GM10248 (cell line): ENCODE results near the gene SIGLEC7.

Experiments used
- CTCF ChIA-PET: fragments of 300-600 bp; sonication (Branson Sonifier 250); formaldehyde crosslinking; extraction: SDS; loops from one replicate; lab custom pipeline; 2021; ENCODE audit warnings: antibody characterized with exemption; lab: Yijun Ruan, JAX
- POLR2A ChIA-PET: fragments of 350-650 bp; sonication (Branson Sonifier 250); formaldehyde crosslinking; extraction: SDS; loops from one replicate; lab custom pipeline; 2020; ENCODE audit warnings: antibody characterized with exemption; lab: Yijun Ruan, JAX
- DNase-seq: peaks from one replicate; pipeline ENCODE4 v3.0.0; 2012; ENCODE audit errors: extremely low spot score
- TF ChIP-seq, protein P1 (sequence below): IDR thresholded peaks from 2 replicates; pipeline ENCODE4 v1.5.1; 2012; ENCODE audit warnings: mild to moderate bottlenecking, low read depth; ENCODE audit errors: extremely low read depth, missing control alignments, control extremely low read depth

The SIGLEC7 gene

DNA sequence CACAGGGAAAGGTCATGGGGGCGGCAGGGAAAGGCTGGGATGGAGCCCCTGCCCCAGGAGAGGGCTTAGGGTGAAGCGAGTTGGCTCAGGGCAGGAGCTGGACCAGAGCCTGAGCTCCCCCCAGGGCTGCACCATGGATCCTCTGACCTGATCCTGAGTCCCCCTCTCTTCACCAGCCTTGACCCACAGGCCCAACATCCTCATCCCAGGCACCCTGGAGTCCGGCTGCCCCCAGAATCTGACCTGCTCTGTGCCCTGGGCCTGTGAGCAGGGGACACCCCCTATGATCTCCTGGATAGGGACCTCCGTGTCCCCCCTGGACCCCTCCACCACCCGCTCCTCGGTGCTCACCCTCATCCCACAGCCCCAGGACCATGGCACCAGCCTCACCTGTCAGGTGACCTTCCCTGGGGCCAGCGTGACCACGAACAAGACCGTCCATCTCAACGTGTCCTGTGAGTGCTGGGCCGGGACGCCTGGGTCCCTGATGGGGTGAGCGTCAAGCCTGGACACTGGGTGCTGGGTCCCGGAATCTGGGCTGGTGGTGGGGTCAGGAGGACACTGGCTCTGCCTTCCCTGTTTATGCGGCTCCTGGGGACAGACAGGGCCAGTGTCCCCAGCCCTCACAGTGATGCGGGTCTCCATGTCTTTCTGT is 16.6 kb upstream of the SIGLEC7 start:
- DNase-seq: no peak
- POLR2A ChIA-PET: no interaction called here
- TF ChIP-seq, protein P1, sequence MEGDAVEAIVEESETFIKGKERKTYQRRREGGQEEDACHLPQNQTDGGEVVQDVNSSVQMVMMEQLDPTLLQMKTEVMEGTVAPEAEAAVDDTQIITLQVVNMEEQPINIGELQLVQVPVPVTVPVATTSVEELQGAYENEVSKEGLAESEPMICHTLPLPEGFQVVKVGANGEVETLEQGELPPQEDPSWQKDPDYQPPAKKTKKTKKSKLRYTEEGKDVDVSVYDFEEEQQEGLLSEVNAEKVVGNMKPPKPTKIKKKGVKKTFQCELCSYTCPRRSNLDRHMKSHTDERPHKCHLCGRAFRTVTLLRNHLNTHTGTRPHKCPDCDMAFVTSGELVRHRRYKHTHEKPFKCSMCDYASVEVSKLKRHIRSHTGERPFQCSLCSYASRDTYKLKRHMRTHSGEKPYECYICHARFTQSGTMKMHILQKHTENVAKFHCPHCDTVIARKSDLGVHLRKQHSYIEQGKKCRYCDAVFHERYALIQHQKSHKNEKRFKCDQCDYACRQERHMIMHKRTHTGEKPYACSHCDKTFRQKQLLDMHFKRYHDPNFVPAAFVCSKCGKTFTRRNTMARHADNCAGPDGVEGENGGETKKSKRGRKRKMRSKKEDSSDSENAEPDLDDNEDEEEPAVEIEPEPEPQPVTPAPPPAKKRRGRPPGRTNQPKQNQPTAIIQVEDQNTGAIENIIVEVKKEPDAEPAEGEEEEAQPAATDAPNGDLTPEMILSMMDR: no peak
- CTCF ChIA-PET: no interaction called here

DNA sequence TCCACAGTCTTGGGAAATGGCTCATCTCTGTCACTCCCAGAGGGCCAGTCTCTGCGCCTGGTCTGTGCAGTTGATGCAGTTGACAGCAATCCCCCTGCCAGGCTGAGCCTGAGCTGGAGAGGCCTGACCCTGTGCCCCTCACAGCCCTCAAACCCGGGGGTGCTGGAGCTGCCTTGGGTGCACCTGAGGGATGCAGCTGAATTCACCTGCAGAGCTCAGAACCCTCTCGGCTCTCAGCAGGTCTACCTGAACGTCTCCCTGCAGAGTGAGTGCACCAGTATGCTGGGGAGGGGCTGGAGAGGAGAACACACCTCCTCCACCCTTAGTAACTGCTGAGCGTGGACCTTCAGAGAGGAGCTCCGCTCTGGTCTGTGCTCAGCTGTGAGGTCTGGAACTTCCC is 15.1 kb upstream of the SIGLEC7 start:
- TF ChIP-seq, protein P1: no peak
- ChIA-PET CTCF (no interaction called here), POLR2A (no interaction called here)
- no peak for DNase-seq

DNA sequence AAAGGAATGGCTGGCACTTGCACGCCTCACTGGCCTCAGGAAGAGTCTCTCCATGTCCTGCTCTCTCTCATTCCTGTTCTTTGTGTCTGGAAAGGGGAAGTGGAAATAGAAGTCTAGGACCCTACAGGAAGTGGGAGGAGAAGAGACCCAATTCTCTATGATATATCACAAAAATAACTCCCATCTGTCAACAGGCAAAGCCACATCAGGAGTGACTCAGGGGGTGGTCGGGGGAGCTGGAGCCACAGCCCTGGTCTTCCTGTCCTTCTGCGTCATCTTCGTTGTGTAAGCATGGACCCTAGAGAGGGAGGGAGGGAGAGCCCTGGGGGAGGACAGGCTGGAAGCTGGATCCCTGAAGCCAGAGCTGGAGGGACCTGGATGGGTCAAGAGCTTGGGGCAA is 14.3 kb upstream of the SIGLEC7 start:
- ChIA-PET CTCF (no interaction called here), POLR2A (no interaction called here)
- TF ChIP-seq, protein P1: no peak
- DNase-seq: no peak

DNA sequence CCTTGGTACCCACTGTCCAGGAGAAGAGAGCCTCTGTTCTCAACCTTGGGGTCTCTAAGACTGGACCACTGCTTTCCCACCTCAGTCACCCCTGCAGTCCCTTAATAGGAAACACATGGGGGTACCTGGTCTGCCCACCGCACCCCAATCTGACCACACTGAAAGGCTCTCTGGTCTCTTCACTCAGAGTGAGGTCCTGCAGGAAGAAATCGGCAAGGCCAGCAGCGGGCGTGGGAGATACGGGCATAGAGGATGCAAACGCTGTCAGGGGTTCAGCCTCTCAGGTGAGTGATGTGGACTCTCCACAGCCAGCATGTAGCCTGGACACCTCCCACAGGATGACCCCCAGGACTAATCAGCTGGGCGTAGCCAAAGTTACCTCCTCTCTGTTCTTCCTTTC is 13.9 kb upstream of the SIGLEC7 start:
- DNase-seq: no peak
- TF ChIP-seq, protein P1: no peak
- POLR2A ChIA-PET: no interaction called here
- CTCF ChIA-PET: no interaction called here

DNA sequence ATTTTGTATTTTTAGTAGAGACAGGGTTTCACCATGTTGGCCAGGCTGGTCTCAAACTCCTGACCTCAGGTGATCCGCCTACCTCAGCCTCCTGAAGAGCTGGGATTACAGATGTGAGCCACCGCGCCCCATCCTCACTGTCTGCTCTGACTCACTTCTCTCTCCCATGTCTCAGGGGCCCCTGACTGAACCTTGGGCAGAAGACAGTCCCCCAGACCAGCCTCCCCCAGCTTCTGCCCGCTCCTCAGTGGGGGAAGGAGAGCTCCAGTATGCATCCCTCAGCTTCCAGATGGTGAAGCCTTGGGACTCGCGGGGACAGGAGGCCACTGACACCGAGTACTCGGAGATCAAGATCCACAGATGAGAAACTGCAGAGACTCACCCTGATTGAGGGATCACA is 12.4 kb upstream of the SIGLEC7 start:
- CTCF ChIA-PET: no interaction called here
- POLR2A ChIA-PET: no interaction called here
- no peak for DNase-seq
- TF ChIP-seq, protein P1: no peak

DNA sequence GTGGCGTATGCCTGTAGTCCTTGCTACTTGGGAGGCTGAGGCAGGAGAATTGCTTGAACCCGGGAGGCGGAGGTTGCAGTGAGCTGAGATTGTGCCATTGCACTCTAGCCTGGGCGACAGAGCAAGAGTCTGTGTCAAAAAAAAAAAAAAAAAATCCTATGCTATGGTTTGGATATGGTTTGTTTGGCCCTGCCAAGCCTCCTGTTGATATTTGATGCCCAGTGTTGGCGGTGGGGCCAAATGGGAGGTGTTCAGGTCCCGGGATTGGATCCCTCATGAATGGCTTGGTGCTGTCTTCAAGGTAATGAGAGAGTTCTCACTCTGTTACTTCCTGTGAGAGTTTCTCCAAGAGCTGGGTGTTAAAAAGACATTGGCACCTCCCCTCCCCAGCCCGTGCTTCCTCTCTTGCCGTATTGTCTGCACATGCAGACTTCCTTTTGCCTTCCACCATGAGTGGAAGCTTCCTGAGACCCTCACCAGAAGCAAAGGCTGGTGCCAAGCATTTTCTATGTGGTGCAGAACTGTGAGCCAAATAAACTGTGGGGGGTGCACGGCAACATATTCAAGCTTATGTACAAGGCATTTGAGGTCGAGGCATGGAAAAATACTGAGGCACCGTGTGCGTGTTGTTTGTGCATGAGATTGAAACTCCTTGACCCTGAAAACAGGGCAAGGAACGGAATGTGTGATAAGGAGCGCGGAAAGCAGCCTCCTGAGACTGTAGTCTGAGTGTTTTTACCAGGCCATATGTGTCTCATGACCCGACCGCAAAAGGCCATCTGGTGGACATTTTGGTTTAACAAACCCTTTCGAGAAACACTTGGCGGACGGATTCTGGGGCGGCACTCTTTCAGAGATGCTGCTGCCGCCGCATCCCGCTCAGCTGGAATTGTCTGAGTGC is 10.1 kb upstream of the SIGLEC7 start:
- ChIA-PET CTCF (interaction anchor here (1.1 to 1.3 kb wide), 2 partner anchors 25 to 27 kb away, joined by 3 to 4 read pairs; no protein-coding TSS in a partner anchor), POLR2A (no interaction called here)
- TF ChIP-seq, protein P1: peak; percentile 21
- DNase-seq: peak; percentile 52
